ENCODE data around the gene PDE9A. TPM values are rescaled to one million over a fixed set of nuclear protein-coding genes. Genes with fewer than 3 reads are reported as not detected.

The PDE9A gene
- polyA plus RNA-seq, 1 experiment: 0.09 TPM

DNA sequence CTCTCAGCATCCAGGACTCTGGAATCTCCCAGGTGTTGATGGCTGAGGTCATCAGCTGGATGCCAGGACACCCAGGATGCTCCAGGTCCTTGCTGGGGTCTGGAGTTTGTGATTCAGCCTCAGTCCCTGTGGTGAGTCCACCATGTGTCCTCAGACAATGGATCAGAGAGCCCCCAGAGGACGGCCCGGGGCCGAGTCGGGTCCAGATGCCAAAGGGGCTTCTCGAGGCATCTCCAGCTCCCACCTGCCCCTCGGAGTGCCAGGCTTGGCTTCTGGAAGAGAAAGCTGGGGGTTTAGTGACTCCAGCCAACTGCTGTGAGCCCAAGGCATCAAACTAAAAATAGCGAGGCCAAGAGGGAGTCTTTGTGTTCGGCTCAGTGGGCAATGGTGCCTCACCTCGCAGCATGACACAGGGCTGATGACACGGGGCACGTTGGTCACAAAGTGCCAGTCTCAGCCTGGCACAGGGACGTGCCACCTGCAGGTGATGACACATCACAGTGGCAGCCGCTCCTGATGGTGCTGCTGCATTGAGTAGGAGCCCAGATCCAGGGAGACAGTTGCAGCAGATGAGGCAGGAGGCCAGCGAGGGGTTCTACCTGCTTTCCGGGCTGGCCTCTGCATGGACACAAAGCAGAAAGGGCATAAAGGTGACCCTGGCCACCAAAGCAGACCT is 10.6 kb downstream of the PDE9A start:
- POLR2A ChIA-PET: no interaction called here
- no peak for TF ChIP-seq CTCF (IDR thresholded peaks at IDR 0.05; ENCODE audit: insufficient read depth, low read depth, low read length)
- CTCF ChIA-PET: no interaction called here
- Histone ChIP-seq H3K27me3 (ENCODE audit: control insufficient read depth, insufficient read depth, low read length) (no peaks in the 10 kb centered on the region), H3K36me3 (ENCODE audit: control insufficient read depth, insufficient read depth, low read length) (no peaks in the 10 kb centered on the region), H3K4me3 (ENCODE audit: low read depth, low read length) (no peak overlapping the region)
- DNase-seq (ENCODE audit: low read depth): no peak

DNA sequence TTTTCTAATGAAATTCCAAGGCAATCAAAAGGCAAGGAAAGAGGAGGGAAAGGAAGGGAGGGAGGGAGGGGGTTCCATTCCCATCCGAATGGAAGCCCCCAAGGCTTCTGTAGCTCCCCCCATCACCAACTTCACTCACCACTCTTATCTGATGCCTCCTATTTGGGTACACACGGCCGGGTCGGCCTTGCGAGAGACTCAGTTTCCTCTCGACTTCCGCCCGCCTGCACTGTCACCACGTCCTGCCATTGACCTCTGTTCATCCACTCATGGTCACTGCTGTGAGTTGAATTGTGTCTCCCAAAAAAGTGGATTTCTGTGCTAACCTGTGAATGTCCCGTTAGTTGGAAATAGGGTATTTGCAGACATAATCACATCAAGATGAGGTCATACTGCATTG is 11.2 kb downstream of the PDE9A start:
- POLR2A ChIA-PET: no interaction called here

DNA sequence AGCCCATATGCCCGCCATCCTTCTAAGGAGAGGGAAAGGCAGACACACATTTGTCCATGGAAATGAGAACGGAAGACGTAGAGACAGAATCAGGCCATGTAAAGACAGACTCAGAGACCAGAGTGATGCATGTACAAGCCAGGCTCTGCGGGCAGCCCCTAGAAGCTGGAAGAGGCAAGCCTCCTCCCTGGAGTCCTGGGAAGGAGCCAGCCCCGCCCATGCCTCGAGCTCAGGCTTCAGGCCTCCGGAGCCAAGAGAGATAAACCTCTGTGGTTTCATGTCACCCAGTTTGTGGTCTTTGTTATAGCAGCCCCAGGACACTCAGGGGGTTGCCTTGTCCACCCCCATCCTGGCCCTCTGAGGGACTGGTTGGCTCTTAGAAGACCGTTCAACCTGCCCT is 11.6 kb downstream of the PDE9A start:
- ChIA-PET CTCF (no interaction called here), POLR2A (no interaction called here)
- H3K36me3 ChIP-seq (ENCODE audit: control insufficient read depth, insufficient read depth, low read length): no peaks in the 10 kb centered on the region
- no peak overlapping the region for H3K4me3 ChIP-seq (ENCODE audit: low read depth, low read length)
- H3K27me3 ChIP-seq (ENCODE audit: control insufficient read depth, insufficient read depth, low read length): no peaks in the 10 kb centered on the region
- TF ChIP-seq CTCF (IDR thresholded peaks at IDR 0.05; ENCODE audit: insufficient read depth, low read depth, low read length): no peak
- no peak for DNase-seq (ENCODE audit: low read depth)

More for the DNA sequence above, 11.2 kb downstream of the PDE9A start:
- Histone ChIP-seq H3K27me3 (ENCODE audit: control insufficient read depth, insufficient read depth, low read length) (no peaks in the 10 kb centered on the region), H3K4me3 (ENCODE audit: low read depth, low read length) (no peak overlapping the region), H3K36me3 (ENCODE audit: control insufficient read depth, insufficient read depth, low read length) (no peaks in the 10 kb centered on the region)
- DNase-seq (ENCODE audit: low read depth): no peak
- CTCF ChIA-PET: no interaction called here
- TF ChIP-seq CTCF (IDR thresholded peaks at IDR 0.05; ENCODE audit: insufficient read depth, low read depth, low read length): no peak

- CTCF ChIA-PET: no interaction called here
- H3K27me3 ChIP-seq (ENCODE audit: control insufficient read depth, insufficient read depth, low read length): no peaks in the 10 kb centered on the region
- DNase-seq (ENCODE audit: low read depth): no peak
- no peaks in the 10 kb centered on the region for H3K36me3 ChIP-seq (ENCODE audit: control insufficient read depth, insufficient read depth, low read length)
- no peak overlapping the region for H3K4me3 ChIP-seq (ENCODE audit: low read depth, low read length)
- no peak for TF ChIP-seq CTCF (IDR thresholded peaks at IDR 0.05; ENCODE audit: insufficient read depth, low read depth, low read length)
- POLR2A ChIA-PET: no interaction called here
Measured at GRCh38 chr21:42665484-42665883, 12.1 kb downstream of the PDE9A start.

GRCh38 chr21:42666023-42666747 is 12.8 kb downstream of the PDE9A start:
- DNase-seq (ENCODE audit: low read depth): no peak
- Histone ChIP-seq H3K27me3 (ENCODE audit: control insufficient read depth, insufficient read depth, low read length) (no peaks in the 10 kb centered on the region), H3K36me3 (ENCODE audit: control insufficient read depth, insufficient read depth, low read length) (no peaks in the 10 kb centered on the region), H3K4me3 (ENCODE audit: low read depth, low read length) (no peak overlapping the region)
- ChIA-PET CTCF (no interaction called here), POLR2A (no interaction called here)
- no peak for TF ChIP-seq CTCF (IDR thresholded peaks at IDR 0.05; ENCODE audit: insufficient read depth, low read depth, low read length)
